H9 (cell line): ENCODE data around the gene PROM1. TPM values are rescaled to one million over a fixed set of nuclear protein-coding genes. Genes with fewer than 3 reads are reported as not detected.

Experiments
- DNase-seq: peaks from one replicate; pipeline ENCODE4 v3.0.0-alpha.2; 2017
- H2AFZ ChIP-seq: one replicate; pipeline ENCODE4 v1.6.1; 2013; ENCODE audit warnings: mild to moderate bottlenecking, low read length, control low read depth, moderate library complexity
- H2AK5ac ChIP-seq: 2 replicates; pipeline ENCODE4 v1.6.1; 2013; ENCODE audit warnings: low read length, control low read depth, mixed read lengths; ENCODE audit not compliant: insufficient read length
- H2BK120ac ChIP-seq: one replicate; pipeline ENCODE4 v1.6.1; 2013; ENCODE audit warnings: low read depth, mild to moderate bottlenecking, low read length, control low read depth, inconsistent platforms; ENCODE audit not compliant: poor library complexity, severe bottlenecking
- H2BK12ac ChIP-seq: 2 replicates; pipeline ENCODE4 v1.6.1; 2013; ENCODE audit warnings: low read length, control low read depth, mixed read lengths, low read depth; ENCODE audit not compliant: insufficient read length
- H2BK15ac ChIP-seq: 2 replicates; pipeline ENCODE4 v1.6.1; 2013; ENCODE audit warnings: low read depth, low read length, control low read depth
- H2BK20ac ChIP-seq: one replicate; pipeline ENCODE4 v1.6.1; 2013; ENCODE audit warnings: low read depth, mild to moderate bottlenecking, low read length, control low read depth, inconsistent platforms; ENCODE audit not compliant: poor library complexity, severe bottlenecking
- H2BK5ac ChIP-seq: 2 replicates; pipeline ENCODE4 v1.6.1; 2013; ENCODE audit warnings: low read length, control low read depth, mixed read lengths; ENCODE audit not compliant: insufficient read length
- H3K14ac ChIP-seq: 2 replicates; pipeline ENCODE4 v1.6.1; 2013; ENCODE audit warnings: low read length, control low read depth; ENCODE audit not compliant: insufficient read depth
- H3K18ac ChIP-seq: 2 replicates; pipeline ENCODE4 v1.6.1; 2013; ENCODE audit warnings: low read depth, mild to moderate bottlenecking, mixed read lengths, low read length, control low read depth; ENCODE audit not compliant: insufficient read length
- H3K23ac ChIP-seq: 2 replicates; pipeline ENCODE4 v1.6.1; 2013; ENCODE audit warnings: low read length, control low read depth, mixed read lengths, low read depth; ENCODE audit not compliant: insufficient read length
- H3K23me2 ChIP-seq: 2 replicates; pipeline ENCODE4 v1.6.1; 2013; ENCODE audit warnings: low read depth, mild to moderate bottlenecking, mixed read lengths, low read length, control low read depth; ENCODE audit not compliant: insufficient read length, poor library complexity, severe bottlenecking
- H3K27ac ChIP-seq: 2 replicates; pipeline ENCODE4 v1.5.1; 2013; ENCODE audit warnings: low read length, control low read depth, mixed read lengths, low read depth; ENCODE audit not compliant: insufficient read length
- H3K27me3 ChIP-seq: 2 replicates; pipeline ENCODE4 v1.6.1; 2013; ENCODE audit warnings: low read length, control low read depth, inconsistent platforms; ENCODE audit not compliant: insufficient read depth
- H3K4ac ChIP-seq: 2 replicates; pipeline ENCODE4 v1.6.1; 2013; ENCODE audit warnings: low read depth, mild to moderate bottlenecking, control low read depth, inconsistent platforms, low read length, moderate library complexity
- H3K4me1 ChIP-seq: 2 replicates; pipeline ENCODE4 v1.6.1; 2013; ENCODE audit warnings: low read length, control low read depth, inconsistent platforms; ENCODE audit not compliant: insufficient read depth
- H3K4me2 ChIP-seq: 2 replicates; pipeline ENCODE4 v1.6.1; 2013; ENCODE audit warnings: low read length, control low read depth, mixed read lengths; ENCODE audit not compliant: insufficient read length, insufficient read depth
- H3K56ac ChIP-seq: 2 replicates; pipeline ENCODE4 v1.6.1; 2013; ENCODE audit warnings: low read depth, mild to moderate bottlenecking, mixed read lengths, low read length, control low read depth; ENCODE audit not compliant: insufficient read length
- H3K79me1 ChIP-seq: 2 replicates; pipeline ENCODE4 v1.6.1; 2013; ENCODE audit warnings: low read depth, mild to moderate bottlenecking, moderate library complexity, low read length, control low read depth, inconsistent platforms; ENCODE audit not compliant: insufficient read depth, poor library complexity, severe bottlenecking
- H3K79me2 ChIP-seq: 2 replicates; pipeline ENCODE4 v1.6.1; 2013; ENCODE audit warnings: low read length, control low read depth, inconsistent platforms; ENCODE audit not compliant: insufficient read depth
- H3K9ac ChIP-seq: 2 replicates; pipeline ENCODE4 v1.6.1; 2013; ENCODE audit warnings: low read length, control low read depth, mixed read lengths; ENCODE audit not compliant: insufficient read length; ENCODE audit errors: extremely low read depth
- H3K9me3 ChIP-seq: one replicate; pipeline ENCODE4 v1.6.1; 2013; ENCODE audit warnings: low read depth, low read length, inconsistent platforms; ENCODE audit not compliant: control insufficient read depth
- H3T11ph ChIP-seq: one replicate; pipeline ENCODE4 v1.6.1; 2013; ENCODE audit warnings: mild to moderate bottlenecking, low read length, control low read depth, inconsistent platforms
- H4K20me1 ChIP-seq: one replicate; pipeline ENCODE4 v1.6.1; 2013; ENCODE audit not compliant: control insufficient read depth, insufficient read length, insufficient read depth
- H4K5ac ChIP-seq: 2 replicates; pipeline ENCODE4 v1.6.1; 2013; ENCODE audit warnings: low read depth, mild to moderate bottlenecking, mixed read lengths, low read length, control low read depth; ENCODE audit not compliant: insufficient read length
- H4K8ac ChIP-seq: replicated peaks from 2 replicates; pipeline ENCODE4 v1.6.1; 2013; ENCODE audit warnings: low read length, control low read depth, mixed read lengths, low read depth; ENCODE audit not compliant: insufficient read length
- H4K91ac ChIP-seq: 2 replicates; pipeline ENCODE4 v1.6.1; 2013; ENCODE audit warnings: low read depth, mild to moderate bottlenecking, moderate library complexity, mixed read lengths, low read length, control low read depth; ENCODE audit not compliant: insufficient read length
- H3K27ac Mint-ChIP-seq, 3 experiments: 2 replicates in 2 of 3; 3 replicates in 1 of 3; pipeline ENCODE4 v1.8.0; 2020 to 2021; ENCODE audit warnings: mixed read lengths in 3 of 3, mild to moderate bottlenecking in 1 of 3, moderate library complexity in 1 of 3
- H3K27me3 Mint-ChIP-seq: 2 replicates; pipeline ENCODE4 v1.8.0; 2021; ENCODE audit warnings: low read depth, mild to moderate bottlenecking, moderate library complexity, mixed read lengths
- H3K36me3 Mint-ChIP-seq, 3 experiments: 2 replicates in 2 of 3; 3 replicates in 1 of 3; pipeline ENCODE4 v1.8.0; 2020 to 2021; ENCODE audit warnings: low read depth in 3 of 3, mixed read lengths in 3 of 3; ENCODE audit not compliant: insufficient read depth in 1 of 3
- H3K4me1 Mint-ChIP-seq, 2 experiments: 2 replicates each; pipeline ENCODE4 v1.8.0; 2020; ENCODE audit warnings: mixed read lengths in 2 of 2
- H3K4me3 Mint-ChIP-seq, 2 experiments: 2 replicates in 1 of 2; 3 replicates in 1 of 2; pipeline ENCODE4 v1.8.0; 2020 to 2021; ENCODE audit warnings: mild to moderate bottlenecking in 2 of 2, mixed read lengths in 2 of 2, moderate library complexity in 1 of 2
- H3K9me3 Mint-ChIP-seq, 2 experiments: 2 replicates in 1 of 2; 3 replicates in 1 of 2; pipeline ENCODE4 v1.8.0; 2020; ENCODE audit warnings: mild to moderate bottlenecking in 2 of 2, mixed read lengths in 2 of 2, moderate library complexity in 1 of 2
- WGBS: extraction: QIAGEN DNeasy Blood & Tissue Kit; methylation state at CpG from one replicate; pipeline ENCODE4 v1.1.7; 2013; ENCODE audit warnings: missing lambda C conversion rate, low lambda C conversion rate, mixed read lengths; ENCODE audit not compliant: insufficient read length; ENCODE audit errors: extremely low coverage; 5-methylcytosine and 5-hydroxymethylcytosine counted together
- total RNA-seq: library from RNA; stranded (reverse); gene quantifications from 2 replicates; pipeline ENCODE4 v1.2.1, GENCODE V29; 2021
- TF ChIP-seq, protein P1 (sequence below): fragments of 200-600 bp; sonication (generic); conservative IDR thresholded peaks from 3 replicates; pipeline ENCODE4 v1.8.0; 2021; ENCODE audit warnings: antibody characterized with exemption, mild to moderate bottlenecking

Gene PROM1
- total RNA-seq, 1 experiment from 2014 or later: 98.3 TPM

- Mint-ChIP-seq H3K36me3 (peaks cover 0 to 5% (median 2%) of the 10 kb centered on the region in 3 experiments; a peak in 4 of 7 replicates), H3K4me1 (peaks cover 26 to 34% of the 10 kb centered on the region in 2 experiments), H3K9me3 (no peaks in the 10 kb centered on the region), H3K4me3 (no peak overlapping the region), H3K27ac (no peak overlapping the region), H3K27me3 (peaks cover 21% of the 10 kb centered on the region)
- no peak overlapping the region for H3K56ac ChIP-seq
- no peaks in the 10 kb centered on the region for H3K79me2 ChIP-seq
- H2BK20ac ChIP-seq: no peak overlapping the region
- 0 out of 2 replicates have a peak, but pooled peaks cover 4% of the 10 kb centered on the region for H3K4me1 ChIP-seq
- no peak overlapping the region for H2AK5ac ChIP-seq
- no peak overlapping the region for H4K5ac ChIP-seq
- H2BK5ac ChIP-seq: no peak overlapping the region
- DNase-seq: no peak
- no peak overlapping the region for H3K4ac ChIP-seq
- no peaks in the 10 kb centered on the region for H4K20me1 ChIP-seq
- H2BK120ac ChIP-seq: no peak overlapping the region
- no peak overlapping the region for H4K91ac ChIP-seq
- H2BK15ac ChIP-seq: no peak overlapping the region
- no peak overlapping the region for H3K27ac ChIP-seq
- H3K79me1 ChIP-seq: no peaks in the 10 kb centered on the region
- no peak overlapping the region for H2BK12ac ChIP-seq
- no peak overlapping the region for H3K18ac ChIP-seq
- no peak overlapping the region for H3K23ac ChIP-seq
- H3K23me2 ChIP-seq: peaks cover 23% of the 10 kb centered on the region
- H3K9me3 ChIP-seq: no peaks in the 10 kb centered on the region
- H4K8ac ChIP-seq: no peak overlapping the region
- H3K14ac ChIP-seq: no peak overlapping the region
- H3T11ph ChIP-seq: no peak overlapping the region
- no peak overlapping the region for H3K4me2 ChIP-seq
- no peak overlapping the region for H2AFZ ChIP-seq
- peaks cover 5% of the 10 kb centered on the region; the same call in 1 of the 2 replicates for H3K27me3 ChIP-seq
- no CpG with 5 or more reads among the region's 2 CpGs for WGBS
- H3K9ac ChIP-seq: no peak overlapping the region
- TF ChIP-seq, protein P1, sequence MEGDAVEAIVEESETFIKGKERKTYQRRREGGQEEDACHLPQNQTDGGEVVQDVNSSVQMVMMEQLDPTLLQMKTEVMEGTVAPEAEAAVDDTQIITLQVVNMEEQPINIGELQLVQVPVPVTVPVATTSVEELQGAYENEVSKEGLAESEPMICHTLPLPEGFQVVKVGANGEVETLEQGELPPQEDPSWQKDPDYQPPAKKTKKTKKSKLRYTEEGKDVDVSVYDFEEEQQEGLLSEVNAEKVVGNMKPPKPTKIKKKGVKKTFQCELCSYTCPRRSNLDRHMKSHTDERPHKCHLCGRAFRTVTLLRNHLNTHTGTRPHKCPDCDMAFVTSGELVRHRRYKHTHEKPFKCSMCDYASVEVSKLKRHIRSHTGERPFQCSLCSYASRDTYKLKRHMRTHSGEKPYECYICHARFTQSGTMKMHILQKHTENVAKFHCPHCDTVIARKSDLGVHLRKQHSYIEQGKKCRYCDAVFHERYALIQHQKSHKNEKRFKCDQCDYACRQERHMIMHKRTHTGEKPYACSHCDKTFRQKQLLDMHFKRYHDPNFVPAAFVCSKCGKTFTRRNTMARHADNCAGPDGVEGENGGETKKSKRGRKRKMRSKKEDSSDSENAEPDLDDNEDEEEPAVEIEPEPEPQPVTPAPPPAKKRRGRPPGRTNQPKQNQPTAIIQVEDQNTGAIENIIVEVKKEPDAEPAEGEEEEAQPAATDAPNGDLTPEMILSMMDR: no peak
Observed at GRCh38 chr4:16085822-16086221, 2.0 kb upstream of the PROM1 start.
